Upper lobe of left lung (tissue), 6 donors: ENCODE data around the gene NPPB. TPM values are rescaled to one million over a fixed set of nuclear protein-coding genes. Genes with fewer than 3 reads are reported as not detected.
"Not testable (repeated sequence)": the region's sequence is repeated elsewhere in the genome, so short reads cannot be mapped to it uniquely, and the experiment has no call there.

Experiments used
- ATAC-seq, 2 donors: fragments of 200-7000 bp; cut with Tn5 transposase; one replicate each; pipeline ENCODE4 v1.9.1; 2022; ENCODE audit warnings: mild to moderate bottlenecking in 2 of 2, moderate library complexity in 2 of 2; ENCODE audit not compliant: low FRiP score in 2 of 2
- DNase-seq, 2 donors: peaks; one replicate each; pipeline ENCODE4 v3.0.0-alpha.2; 2019 to 2020
- H3K27ac ChIP-seq, 4 donors: fragments of 200-600 bp; sonication (generic); one replicate each; pipeline ENCODE4 v1.5.1; 2016 to 2019
- H3K27me3 ChIP-seq, 4 donors: fragments of 200-600 bp; sonication (generic); one replicate each; pipeline ENCODE4 v1.5.1; 2017 to 2019
- H3K36me3 ChIP-seq, 4 donors: fragments of 200-600 bp; sonication (generic); one replicate each; pipeline ENCODE4 v1.5.1; 2016 to 2019
- H3K4me1 ChIP-seq, 4 donors: fragments of 200-600 bp; sonication (generic); one replicate each; pipeline ENCODE4 v1.5.1; 2018 to 2019
- H3K4me3 ChIP-seq, 4 donors: fragments of 200-600 bp; sonication (generic); one replicate each; pipeline ENCODE4 v1.5.1; 2017 to 2019; ENCODE audit warnings: mild to moderate bottlenecking in 2 of 4, moderate library complexity in 1 of 4
- H3K9me3 ChIP-seq, 4 donors: fragments of 200-600 bp; sonication (generic); one replicate each; pipeline ENCODE4 v1.5.1; 2018 to 2019
- CTCF ChIP-seq, 6 experiments: fragments of 450-650 bp in 4 of 6; fragments of 200-600 bp in 2 of 6; sonication (generic) in 2 of 6; IDR thresholded peaks; one replicate each; pipeline ENCODE4 v1.5.1; 2016 to 2019; ENCODE audit warnings: antibody characterized with exemption in 6 of 6
- EP300 ChIP-seq, 4 donors: sonication (generic); formaldehyde crosslinking; IDR thresholded peaks; one replicate each; pipeline ENCODE4 v1.5.1; 2017; ENCODE audit warnings: antibody characterized with exemption in 4 of 4, control low read depth in 2 of 4
- POLR2A ChIP-seq, 4 donors: fragments of 450-650 bp; IDR thresholded peaks; one replicate each; pipeline ENCODE4 v1.5.1; 2016 to 2017; ENCODE audit warnings: antibody characterized with exemption in 4 of 4, mild to moderate bottlenecking in 2 of 4
- POLR2AphosphoS5 ChIP-seq, 2 donors: sonication (generic); formaldehyde crosslinking; IDR thresholded peaks; one replicate each; pipeline ENCODE4 v1.5.1; 2017; ENCODE audit warnings: antibody characterized with exemption in 2 of 2
- WGBS, 2 donors: methylation state at CpG; one replicate each; pipeline ENCODE4 v1.1.5; 2017 to 2018; 5-methylcytosine and 5-hydroxymethylcytosine counted together
- total RNA-seq, 6 donors: library from RNA; depleted of rRNA in 4 of 6; stranded (reverse); fragments of >200 nt in 4 of 6; gene quantifications; one replicate each; pipeline versions ENCODE4 v1.1.0 to v1.2.1, GENCODE V29; 2016 to 2021
- donor health status: DM: no; HTN: no; CAD: no; lungs with moderate emphysema.
- donor health status: DM: no; HTN: yes; CAD: no; lungs with severe emphysema.

Gene NPPB
- total RNA-seq, 6 donors from 2014 or later: not detected

DNA sequence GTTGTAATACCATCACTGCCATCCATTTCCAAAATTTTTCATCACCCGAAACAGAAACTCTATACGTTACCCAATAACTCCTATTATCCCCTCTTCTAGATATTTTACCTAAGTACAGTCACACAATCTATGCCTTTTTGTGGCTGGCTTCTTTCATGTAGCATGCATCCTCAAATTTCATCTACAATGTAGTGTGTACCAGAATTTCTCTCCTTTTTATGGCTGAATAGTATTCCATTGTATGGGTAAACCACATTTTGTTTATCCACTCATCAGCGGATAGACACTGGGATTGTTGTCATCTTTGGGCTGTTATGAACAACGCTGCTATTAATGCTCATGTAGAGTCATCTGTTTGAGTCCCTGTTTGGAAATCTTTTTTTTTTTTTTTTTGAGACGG is 46.2 kb upstream of the NPPB start:
- Histone ChIP-seq H3K4me1 (peaks cover 0 to 3% (median 0%) of the 10 kb centered on the region in 4 donors), H3K27me3 (no peaks in the 10 kb centered on the region), H3K4me3 (no peak overlapping the region), H3K9me3 (no peaks in the 10 kb centered on the region), H3K27ac (no peak overlapping the region), H3K36me3 (no peaks in the 10 kb centered on the region)
- no peak for TF ChIP-seq CTCF (IDR thresholded peaks at IDR 0.05)
- TF ChIP-seq POLR2AphosphoS5 (IDR thresholded peaks at IDR 0.05): no peak
- TF ChIP-seq EP300 (IDR thresholded peaks at IDR 0.05): no peak
- no peak for TF ChIP-seq POLR2A (IDR thresholded peaks at IDR 0.05)
- WGBS, 2 donors: 93 to 94% methylated on average over 5 of the region's 5 CpGs
- ATAC-seq (no peak), DNase-seq (no peak)

GRCh38 chr1:11904156-11904555 is 45.4 kb upstream of the NPPB start:
- 91 to 95% methylated on average over 5 of the region's 5 CpGs for WGBS, 2 donors
- DNase-seq, H3K4me1 ChIP-seq, H3K27ac ChIP-seq, ATAC-seq, H3K9me3 ChIP-seq, H3K36me3 ChIP-seq, H3K27me3 ChIP-seq, H3K4me3 ChIP-seq: not testable (repeated sequence)

- peaks cover 0 to 14% (median 6%) of the 10 kb centered on the region in 4 donors for H3K27me3 ChIP-seq
- H3K4me3 ChIP-seq: no peak overlapping the region
- no peaks in the 10 kb centered on the region for H3K9me3 ChIP-seq
- DNase-seq (no peak), ATAC-seq (no peak)
- no peaks in the 10 kb centered on the region for H3K36me3 ChIP-seq
- TF ChIP-seq POLR2A (IDR thresholded peaks at IDR 0.05): no peak
- TF ChIP-seq POLR2AphosphoS5 (IDR thresholded peaks at IDR 0.05): no peak
- TF ChIP-seq CTCF (IDR thresholded peaks at IDR 0.05): no peak
- TF ChIP-seq EP300 (IDR thresholded peaks at IDR 0.05): no peak
- no peak overlapping the region for H3K27ac ChIP-seq
- WGBS, 2 donors: 90 to 100% methylated on average over 1 of the region's 1 CpG
- peaks cover 0 to 8% (median 0%) of the 10 kb centered on the region in 4 donors for H3K4me1 ChIP-seq
These were observed 44.5 kb upstream of the NPPB start for GRCh38 chr1:11903210-11903609.

DNA sequence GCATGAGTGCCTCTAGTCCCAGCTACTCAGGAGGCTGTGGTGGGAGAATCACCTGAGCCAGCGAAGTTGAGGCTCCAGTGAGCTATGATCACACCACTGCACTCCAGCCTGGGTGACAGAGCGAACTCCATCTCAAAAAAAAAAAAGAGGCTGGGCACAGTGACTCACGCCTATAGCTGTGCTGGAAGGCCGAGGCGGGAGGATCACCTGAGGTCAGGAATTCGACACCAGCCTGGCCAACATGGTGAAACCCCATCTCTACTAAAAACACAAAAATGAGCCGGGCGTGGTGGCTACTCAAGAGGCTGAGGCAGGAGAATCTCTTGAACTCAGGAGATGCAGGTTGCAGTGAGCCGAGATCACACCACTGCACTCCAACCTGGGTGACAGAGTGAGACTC is 42.7 kb upstream of the NPPB start:
- H3K36me3 ChIP-seq, H3K9me3 ChIP-seq, H3K4me3 ChIP-seq, ATAC-seq, H3K27ac ChIP-seq, H3K4me1 ChIP-seq, DNase-seq: not testable (repeated sequence)
- peaks cover 0 to 17% (median 8%) of the 10 kb centered on the region in 4 donors for H3K27me3 ChIP-seq
- WGBS, 2 donors: 53 to 79% methylated on average over 7 to 9 of the region's 9 CpGs

DNA sequence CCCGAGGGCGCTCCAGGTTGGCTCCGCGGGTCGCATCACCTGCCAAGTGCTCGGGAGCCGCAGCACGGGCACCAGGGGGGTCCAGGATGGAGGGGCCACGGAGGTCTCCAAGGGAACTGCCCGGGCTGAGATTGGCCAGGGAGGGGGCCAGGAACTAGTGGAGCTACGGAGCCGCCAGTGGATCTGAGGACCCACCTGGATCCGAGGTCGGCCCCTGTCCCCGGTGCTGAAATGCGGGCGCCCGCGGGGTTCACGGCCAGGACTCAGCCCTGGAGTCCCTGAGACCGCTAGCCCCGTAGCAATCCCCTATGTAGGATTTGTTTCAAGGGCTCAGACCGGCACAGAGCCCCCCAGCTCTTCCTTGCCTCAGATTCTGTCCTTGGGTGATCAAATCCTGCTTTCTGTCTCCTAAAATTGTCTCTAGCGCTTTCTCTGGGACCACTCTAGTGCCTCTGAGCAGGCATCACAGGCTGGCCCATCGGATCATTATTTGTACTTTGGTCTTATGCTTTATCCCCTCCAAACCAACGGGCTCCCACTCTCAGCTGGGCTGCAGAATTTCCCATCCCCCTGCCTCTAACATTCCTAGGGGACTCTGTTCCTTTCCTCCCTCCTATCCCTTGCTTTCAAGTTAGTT is 40.2 kb upstream of the NPPB start:
- no peaks in the 10 kb centered on the region for H3K9me3 ChIP-seq
- H3K36me3 ChIP-seq: no peaks in the 10 kb centered on the region
- H3K27ac ChIP-seq: no peak overlapping the region
- H3K4me3 ChIP-seq: no peak overlapping the region
- H3K4me1 ChIP-seq: peaks cover 0 to 9% (median 0%) of the 10 kb centered on the region in 4 donors
- H3K27me3 ChIP-seq: peaks cover 0 to 17% (median 8%) of the 10 kb centered on the region in 4 donors
- no peak for TF ChIP-seq POLR2AphosphoS5 (IDR thresholded peaks at IDR 0.05)
- no peak for TF ChIP-seq EP300 (IDR thresholded peaks at IDR 0.05)
- TF ChIP-seq CTCF (IDR thresholded peaks at IDR 0.05): no peak
- TF ChIP-seq POLR2A (IDR thresholded peaks at IDR 0.05): no peak
- DNase-seq (peak in 1 of 2 donors; percentile 83), ATAC-seq (peak in 1 of 2 donors; percentile 31)
- 19 to 42% methylated on average over 6 to 20 of the region's 26 CpGs for WGBS, 2 donors
